Measurements from ENCODE around the gene TNK2. TPM values are rescaled to one million over a fixed set of nuclear protein-coding genes. Genes with fewer than 3 reads are reported as not detected.
A peak's percentile ranks its signal among the peaks of the same experiment; 100 is the strongest.

Gene TNK2
- total RNA-seq, 1 experiment from 2014 or later = 72.3 TPM

- Histone ChIP-seq H3K36me3 (ENCODE audit: control insufficient read depth, insufficient read depth, low read length) (no peaks in the 10 kb centered on the region), H3K4me1 (ENCODE audit: control insufficient read depth, insufficient read depth, low read length) (peaks cover 50% of the 10 kb centered on the region), H3K27ac (ENCODE audit: low read length) (peak overlapping the region; percentile 92), H3K9me3 (ENCODE audit: control insufficient read depth, insufficient read depth, low read depth, low read length) (no peaks in the 10 kb centered on the region), H3K4me3 (ENCODE audit: low read depth in 2 of 2, low read length in 2 of 2) (no peak overlapping the region; a peak in 1 of 4 replicates), H3K27me3 (ENCODE audit: control insufficient read depth, insufficient read depth, low read length) (no peaks in the 10 kb centered on the region)
- intact Hi-C loops (cut with micrococcal nuclease; ENCODE audit: unreplicated experiment) = no loop called here
- ChIA-PET CTCF (interaction anchor here (1.6 kb wide), 1 partner anchor 16 kb away, joined by 6 read pairs; no protein-coding TSS in a partner anchor), POLR2A (interaction anchor here (0.6 to 0.7 kb wide), 2 partner anchors 697 to 1805 kb away, joined by 6 read pairs; no protein-coding TSS in a partner anchor)
- ATAC-seq (no peak), DNase-seq (ENCODE audit: low read depth, low spot score) (no peak)
- in situ Hi-C loops (cut with HindIII; ENCODE audit: low pct_unique_long_range_greater_than_20kb, low sequenced_read_pairs) = no loop called here
- no peak for TF ChIP-seq POLR2AphosphoS5 (IDR thresholded peaks at IDR 0.05; ENCODE audit: low read depth, low read length)
- no peak for TF ChIP-seq CTCF (IDR thresholded peaks at IDR 0.05)
- TF ChIP-seq SIN3A (IDR thresholded peaks at IDR 0.05; ENCODE audit: borderline replicate concordance, insufficient read depth, low read depth, low read length) = no peak
- no peak for TF ChIP-seq REST (IDR thresholded peaks at IDR 0.05; ENCODE audit: insufficient read depth in 1 of 2, low read depth in 2 of 2, low read length in 1 of 2)
- no TSS peak for BruUV-seq (replicated peaks)
Observed at GRCh38 chr3:195910499-195910845, 2.1 kb upstream of the TNK2 start.

- ChIA-PET POLR2A (interaction anchor here (0.6 kb wide), 1 partner anchor 1805 kb away, joined by 6 read pairs; no protein-coding TSS in a partner anchor), CTCF (interaction anchor here (1.6 kb wide), 1 partner anchor 15 kb away, joined by 6 read pairs; no protein-coding TSS in a partner anchor)
- Histone ChIP-seq H3K9me3 (ENCODE audit: control insufficient read depth, insufficient read depth, low read depth, low read length) (no peaks in the 10 kb centered on the region), H3K36me3 (ENCODE audit: control insufficient read depth, insufficient read depth, low read length) (no peaks in the 10 kb centered on the region), H3K27ac (ENCODE audit: low read length) (peak overlapping the region; percentile 92), H3K4me1 (ENCODE audit: control insufficient read depth, insufficient read depth, low read length) (peaks cover 52% of the 10 kb centered on the region), H3K4me3 (ENCODE audit: low read depth in 2 of 2, low read length in 2 of 2) (peak overlapping the region; percentile 44 to 71), H3K27me3 (ENCODE audit: control insufficient read depth, insufficient read depth, low read length) (no peaks in the 10 kb centered on the region)
- BruUV-seq (replicated peaks) = no TSS peak
- intact Hi-C loops (cut with micrococcal nuclease; ENCODE audit: unreplicated experiment) = no loop called here
- DNase-seq (ENCODE audit: low read depth, low spot score) (no peak), ATAC-seq (peak; percentile 77)
- TF ChIP-seq POLR2AphosphoS5 (IDR thresholded peaks at IDR 0.05; ENCODE audit: low read depth, low read length) (peak; percentile 32; the same call in 1 of the 2 replicates), CTCF (IDR thresholded peaks at IDR 0.05) (no peak)
- in situ Hi-C loops (cut with HindIII; ENCODE audit: low pct_unique_long_range_greater_than_20kb, low sequenced_read_pairs) = no loop called here
Observed at GRCh38 chr3:195909644-195910498, 1.5 kb upstream of the TNK2 start.

All from Panc1 (cell line).